HCT116 (cell line): ENCODE data around the gene TEAD1. TPM values are rescaled to one million over a fixed set of nuclear protein-coding genes. Genes with fewer than 3 reads are reported as not detected.

ENCODE experiments used
- ATAC-seq: fragments of 200-7000 bp; cut with Tn5 transposase; 2 replicates; pipeline ENCODE4 v1.9.1; 2020; ENCODE audit warnings: mild to moderate bottlenecking, moderate library complexity
- BruUV-seq: library from RNA; stranded (reverse); fragments of 400-500 nt; replicated peaks from 2 replicates; lab custom pipeline; 2021; lab: Mats Ljungman, UMichigan
- CTCF ChIA-PET: fragments of 300-600 bp; sonication (Branson Sonifier 250); formaldehyde crosslinking; loops from one replicate; lab custom pipeline; 2021; ENCODE audit warnings: antibody characterized with exemption; lab: Charles Lee
- POLR2A ChIA-PET: fragments of 300-600, 350-600 bp; sonication (Branson Sonifier 250); formaldehyde crosslinking; loops from one replicate; lab custom pipeline; 2021; ENCODE audit warnings: antibody characterized with exemption; lab: Charles Lee
- RAD21 ChIA-PET, 2 experiments: fragments of 300-600 bp; sonication (Branson Sonifier 250); formaldehyde crosslinking; loops; one replicate each; lab custom pipeline; 2023; ENCODE audit warnings: low total read pairs in 2 of 2; ENCODE audit not compliant: uncharacterized antibody in 2 of 2, unreplicated experiment in 2 of 2, low non-redundant PET in 1 of 2; lab: Charles Lee
- DNase-seq: peaks from one replicate; pipeline ENCODE4 v3.0.0-alpha.2; 2010; ENCODE audit warnings: low read depth, low spot score
- H2AFZ ChIP-seq: fragments of 200-600 bp; shearing (Covaris generic), sonication (generic); 2 replicates; pipeline ENCODE4 v1.6.1; 2017; ENCODE audit warnings: low read depth, mixed run types, mixed read lengths, antibody characterized with exemption, low read length; ENCODE audit not compliant: poor library complexity, severe bottlenecking
- H3K27ac ChIP-seq: 2 replicates; pipeline ENCODE4 v1.5.1; 2012; ENCODE audit warnings: low read depth, low read length
- H3K27me3 ChIP-seq: fragments of 200-600 bp; sonication (generic); 2 replicates; pipeline ENCODE4 v1.6.1; 2016; ENCODE audit warnings: mixed run types, low read length, mixed read lengths; ENCODE audit not compliant: insufficient read depth
- H3K36me3 ChIP-seq, 2 experiments: fragments of 200-500 bp in 1 of 2; fragments of 200-600 bp in 1 of 2; sonication (Bioruptor generic) in 1 of 2; sonication (generic) in 1 of 2; 2 replicates each; pipeline versions ENCODE4 v1.5.1 to v1.6.1; 2014 to 2016; ENCODE audit warnings: low read length in 2 of 2, inconsistent platforms in 1 of 2, mixed read lengths in 1 of 2, mixed run types in 1 of 2; ENCODE audit not compliant: insufficient read depth in 2 of 2, control insufficient read depth in 1 of 2
- H3K4me1 ChIP-seq, 2 experiments: fragments of 200-600 bp in 1 of 2; sonication (generic) in 1 of 2; 2 replicates each; pipeline versions ENCODE4 v1.5.1 to v1.6.1; 2012 to 2017; ENCODE audit warnings: low read length in 2 of 2, inconsistent platforms in 1 of 2, mild to moderate bottlenecking in 1 of 2, mixed read lengths in 1 of 2, mixed run types in 1 of 2, moderate library complexity in 1 of 2; ENCODE audit not compliant: insufficient read depth in 2 of 2, control insufficient read depth in 1 of 2
- H3K4me2 ChIP-seq: fragments of 200-600 bp; sonication (generic); 2 replicates; pipeline ENCODE4 v1.6.1; 2017; ENCODE audit warnings: mixed run types, low read length, mixed read lengths
- H3K4me3 ChIP-seq, 2 experiments: fragments of 200-600 bp in 1 of 2; sonication (generic) in 1 of 2; replicated peaks in 1 of 2; 2 replicates each; pipeline ENCODE4 v1.5.1; 2011 to 2016; ENCODE audit warnings: low read length in 2 of 2, control low read depth in 1 of 2, low read depth in 1 of 2, mild to moderate bottlenecking in 1 of 2, mixed read lengths in 1 of 2, mixed run types in 1 of 2
- H3K79me2 ChIP-seq: fragments of 200-600 bp; sonication (generic); 2 replicates; pipeline ENCODE4 v1.6.1; 2017; ENCODE audit warnings: mild to moderate bottlenecking, mixed run types, low read length, moderate library complexity, mixed read lengths; ENCODE audit not compliant: insufficient read depth
- H3K9ac ChIP-seq: fragments of 200-600 bp; sonication (generic); 2 replicates; pipeline ENCODE4 v1.6.1; 2016; ENCODE audit warnings: low read length, mixed read lengths
- H3K9me2 ChIP-seq: fragments of 200-600 bp; sonication (generic), shearing (Covaris generic); 2 replicates; pipeline ENCODE4 v1.6.1; 2017; ENCODE audit warnings: mixed run types, mild to moderate bottlenecking, moderate library complexity; ENCODE audit not compliant: insufficient read depth
- H3K9me3 ChIP-seq, 2 experiments: fragments of 200-500 bp in 1 of 2; fragments of 200-600 bp in 1 of 2; sonication (Bioruptor generic) in 1 of 2; sonication (generic) in 1 of 2; 2 replicates each; pipeline ENCODE4 v1.6.1; 2014 to 2017; ENCODE audit warnings: low read length in 2 of 2, mixed read lengths in 2 of 2, inconsistent platforms in 1 of 2, low read depth in 1 of 2, mild to moderate bottlenecking in 1 of 2, mixed run types in 1 of 2, moderate library complexity in 1 of 2; ENCODE audit not compliant: control insufficient read depth in 1 of 2, insufficient read depth in 1 of 2
- H4K20me1 ChIP-seq: fragments of 200-600 bp; sonication (generic), shearing (Covaris generic); 2 replicates; pipeline ENCODE4 v1.6.1; 2017; ENCODE audit warnings: mixed run types, mild to moderate bottlenecking, moderate library complexity; ENCODE audit not compliant: insufficient read depth
- CTCF ChIP-seq, 3 experiments: fragments of 200-600 bp in 1 of 3; sonication (generic) in 1 of 3; IDR thresholded peaks in 2 of 3; conservative IDR thresholded peaks in 1 of 3; 2 replicates each; pipeline ENCODE4 v1.5.1; 2012 to 2017; ENCODE audit warnings: low read depth in 2 of 3, low read length in 2 of 3, antibody characterized with exemption in 1 of 3, borderline replicate concordance in 1 of 3, control low read depth in 1 of 3, mild to moderate bottlenecking in 1 of 3, mixed read lengths in 1 of 3, mixed run types in 1 of 3, moderate library complexity in 1 of 3; ENCODE audit not compliant: insufficient read depth in 1 of 3
- EGR1 ChIP-seq: IDR thresholded peaks from 2 replicates; pipeline ENCODE4 v1.6.1; 2012; ENCODE audit warnings: low read depth
- EZH2 ChIP-seq: fragments of 200-600 bp; sonication (generic); IDR thresholded peaks from 2 replicates; pipeline ENCODE4 v1.6.1; 2017; ENCODE audit warnings: antibody characterized with exemption, mixed run types
- FOSL1 ChIP-seq: IDR thresholded peaks from 2 replicates; pipeline ENCODE4 v1.6.1; 2012; ENCODE audit warnings: low read depth
- MAX ChIP-seq: IDR thresholded peaks from 2 replicates; pipeline ENCODE4 v1.6.1; 2012
- POLR2A ChIP-seq: IDR thresholded peaks from 2 replicates; pipeline ENCODE4 v1.7.0; 2011; ENCODE audit warnings: borderline replicate concordance; ENCODE audit not compliant: insufficient read depth, insufficient read length; ENCODE audit errors: extremely low read depth
- RAD21 ChIP-seq: IDR thresholded peaks from 2 replicates; pipeline ENCODE4 v1.6.1; 2012; ENCODE audit warnings: low read depth, mild to moderate bottlenecking
- REST ChIP-seq: IDR thresholded peaks from 2 replicates; pipeline ENCODE4 v1.6.1; 2012; ENCODE audit warnings: low read depth
- SRF ChIP-seq: IDR thresholded peaks from 2 replicates; pipeline ENCODE4 v1.6.1; 2012; ENCODE audit warnings: low read depth
- YY1 ChIP-seq: IDR thresholded peaks from 2 replicates; pipeline ENCODE4 v1.6.1; 2011; ENCODE audit warnings: low read length, low read depth, moderate library complexity, mild to moderate bottlenecking; ENCODE audit not compliant: insufficient replicate concordance; ENCODE audit errors: extremely low read depth
- intact Hi-C: fragments of 100-400 bp; cut with micrococcal nuclease; formaldehyde crosslinking; loops from 2 replicates; pipeline ENCODE4 v1.10.0; 2022
- total RNA-seq: library from RNA; stranded (reverse); gene quantifications from one replicate; pipeline ENCODE4 v1.2.1, GENCODE V29; 2021; ENCODE audit not compliant: unreplicated experiment

TEAD1 gene
- total RNA-seq, 1 experiment from 2014 or later, result 103 TPM

- no peak for TF ChIP-seq REST
- no peak for TF ChIP-seq CTCF (IDR thresholded peaks at IDR 0.05 in 2 of 3, conservative IDR thresholded peaks at IDR 0.05 in 1 of 3; ENCODE audit: borderline replicate concordance in 1 of 3, insufficient read depth in 1 of 3, low read depth in 2 of 3, low read length in 2 of 3)
- no peak for TF ChIP-seq EGR1
- TF ChIP-seq, all 23 proteins: peak for 0
These were observed 317.2 kb downstream of the TEAD1 start (continued) for GRCh38 chr11:12991426-12991825.

- CTCF ChIA-PET, result no interaction called here
- no TSS peak for BruUV-seq
These were observed 319.4 kb downstream of the TEAD1 start for GRCh38 chr11:12993626-12994025.

More at GRCh38 chr11:12993626-12994025, 319.4 kb downstream of the TEAD1 start:
- no peak for DNase-seq
- intact Hi-C loops, result loop anchor here (1.0 kb wide), 1 partner anchor 47 kb away; no protein-coding TSS in a partner anchor
- H3K79me2 ChIP-seq, result no peaks in the 10 kb centered on the region
- H3K9me2 ChIP-seq, result no peaks in the 10 kb centered on the region
- no peaks in the 10 kb centered on the region for H3K36me3 ChIP-seq
- no peak for ATAC-seq
- H3K4me1 ChIP-seq, result peaks cover 0 to 13% of the 10 kb centered on the region in 2 experiments; a peak in 2 of 4 replicates
- no peak overlapping the region for H2AFZ ChIP-seq
- H3K9ac ChIP-seq, result no peak overlapping the region
- TF ChIP-seq EZH2 (no peak), YY1 (no peak), SRF (no peak), FOSL1 (no peak), MAX (no peak), POLR2A (no peak), RAD21 (no peak)
- no peaks in the 10 kb centered on the region for H3K27me3 ChIP-seq
- ChIA-PET RAD21 (no interaction called here), POLR2A (no interaction called here)
- no peaks in the 10 kb centered on the region for H4K20me1 ChIP-seq
- H3K27ac ChIP-seq, result no peak overlapping the region
- H3K4me2 ChIP-seq, result no peak overlapping the region
- H3K9me3 ChIP-seq, result no peaks in the 10 kb centered on the region
- H3K4me3 ChIP-seq, result no peak overlapping the region
